Measurements from ENCODE around the gene ADRA1B.
A peak's percentile ranks its signal among the peaks of the same experiment; 100 is the strongest.
"Not testable (repeated sequence)": the region's sequence is repeated elsewhere in the genome, so short reads cannot be mapped to it uniquely, and the experiment has no call there.

The ADRA1B gene

GRCh38 chr5:160008877-160009590, 92.8 kb downstream of the ADRA1B start, which contains the start of gene TTC1:
Gene TTC1 (plus strand): TSS chr5:160009139. CDS start chr5:160010529, 1,390 bp downstream.
- TF ChIP-seq CTCF (IDR thresholded peaks at IDR 0.05; ENCODE audit: low read depth, low read length, missing control alignments) = no peak
- DNase-seq (ENCODE audit: low read depth) = peak; percentile 99
- H3K4me3 ChIP-seq (ENCODE audit: low read depth, low read length) = peak within 1 kb of the TSS; percentile 85

GRCh38 chr5:160009591-160009989, 93.3 kb downstream of the ADRA1B start:
- TF ChIP-seq CTCF (IDR thresholded peaks at IDR 0.05; ENCODE audit: low read depth, low read length, missing control alignments) = no peak
- peak overlapping the region; percentile 85 for H3K4me3 ChIP-seq (ENCODE audit: low read depth, low read length)
- DNase-seq (ENCODE audit: low read depth) = no peak

GRCh38 chr5:160011471-160011870, 95.2 kb downstream of the ADRA1B start:
- no peak for TF ChIP-seq CTCF (IDR thresholded peaks at IDR 0.05; ENCODE audit: low read depth, low read length, missing control alignments)
- no peak overlapping the region for H3K4me3 ChIP-seq (ENCODE audit: low read depth, low read length)
- no peak for DNase-seq (ENCODE audit: low read depth)

GRCh38 chr5:160014197-160014596, 97.9 kb downstream of the ADRA1B start:
- not testable (repeated sequence) for H3K4me3 ChIP-seq (ENCODE audit: low read depth, low read length); DNase-seq (ENCODE audit: low read depth)

GRCh38 chr5:160018945-160019625, 102.8 kb downstream of the ADRA1B start:
- DNase-seq (ENCODE audit: low read depth) = no peak
- no peak for TF ChIP-seq CTCF (IDR thresholded peaks at IDR 0.05; ENCODE audit: low read depth, low read length, missing control alignments)

GRCh38 chr5:160020266-160020770, 104.0 kb downstream of the ADRA1B start:
- no peak for TF ChIP-seq CTCF (IDR thresholded peaks at IDR 0.05; ENCODE audit: low read depth, low read length, missing control alignments)
- no peak for DNase-seq (ENCODE audit: low read depth)
- no peak overlapping the region for H3K4me3 ChIP-seq (ENCODE audit: low read depth, low read length)

More at GRCh38 chr5:160018945-160019625, 102.8 kb downstream of the ADRA1B start:
- H3K4me3 ChIP-seq (ENCODE audit: low read depth, low read length) = no peak overlapping the region

GRCh38 chr5:160020964-160021363, 104.7 kb downstream of the ADRA1B start:
- no peak for TF ChIP-seq CTCF (IDR thresholded peaks at IDR 0.05; ENCODE audit: low read depth, low read length, missing control alignments)
- H3K4me3 ChIP-seq (ENCODE audit: low read depth, low read length) = no peak overlapping the region
- DNase-seq (ENCODE audit: low read depth) = no peak

Measured in GM12864 (cell line).